ENCODE measurements around the gene POLR2L. TPM values are rescaled to one million over a fixed set of nuclear protein-coding genes. Genes with fewer than 3 reads are reported as not detected.
A peak's percentile ranks its signal among the peaks of the same experiment; 100 is the strongest.

Gene POLR2L
- total and polyA plus RNA-seq, 3 donors from 2014 or later, result 32.9 to 97.3 (median 48.4) TPM

DNA sequence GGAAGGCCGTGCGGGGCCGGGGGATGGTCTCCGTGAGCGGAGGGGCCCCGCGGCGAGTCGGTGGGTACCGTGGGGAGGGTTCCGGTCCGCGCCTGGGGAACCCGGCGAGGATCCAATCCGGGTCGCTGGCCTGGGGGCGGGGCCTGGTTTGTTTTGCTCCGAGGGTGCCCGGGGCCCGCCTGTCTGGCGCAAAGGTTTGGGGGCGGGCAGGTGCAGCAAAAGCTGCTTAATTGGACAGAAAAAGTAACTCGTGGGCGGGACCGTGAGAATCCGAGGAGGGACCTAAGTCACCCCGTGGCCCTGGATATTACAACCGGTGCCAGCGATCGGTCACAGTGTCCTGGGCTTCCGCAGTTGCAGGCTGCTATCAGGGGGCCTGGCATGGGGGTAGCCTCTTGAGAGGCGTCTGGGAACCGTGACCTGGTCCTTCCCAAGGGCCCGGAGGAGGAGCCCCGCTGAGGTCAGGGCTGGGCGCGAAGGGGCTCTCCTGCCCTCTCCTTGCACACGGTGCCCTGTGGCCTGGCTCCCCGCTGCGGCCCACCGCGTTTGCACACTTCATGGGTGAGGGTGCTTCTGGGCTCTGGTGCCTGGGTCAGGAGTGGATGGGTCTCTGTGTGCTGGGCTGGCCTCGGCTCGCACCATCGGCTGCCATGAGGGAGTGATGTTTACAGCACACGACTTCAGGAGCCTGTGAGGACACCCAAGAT is 22.2 kb downstream of the POLR2L start:
- Histone ChIP-seq H3K4me1 (peaks cover 24% of the 10 kb centered on the region), H3K27me3 (no peaks in the 10 kb centered on the region), H3K36me3 (ENCODE audit: low read depth, missing control alignments) (no peaks in the 10 kb centered on the region), H3K27ac (peak overlapping the region; percentile 92 to 94), H3K9me3 (no peaks in the 10 kb centered on the region), H3K4me3 (peak overlapping the region; percentile 97 to 98)
- intact Hi-C loops (cut with DNase I; ENCODE audit: low total_unique reads), result no loop called here
- WGBS, 2 donors, result 0 to 1% methylated on average over 1 to 47 of the region's 47 CpGs
- TF ChIP-seq, protein P1, sequence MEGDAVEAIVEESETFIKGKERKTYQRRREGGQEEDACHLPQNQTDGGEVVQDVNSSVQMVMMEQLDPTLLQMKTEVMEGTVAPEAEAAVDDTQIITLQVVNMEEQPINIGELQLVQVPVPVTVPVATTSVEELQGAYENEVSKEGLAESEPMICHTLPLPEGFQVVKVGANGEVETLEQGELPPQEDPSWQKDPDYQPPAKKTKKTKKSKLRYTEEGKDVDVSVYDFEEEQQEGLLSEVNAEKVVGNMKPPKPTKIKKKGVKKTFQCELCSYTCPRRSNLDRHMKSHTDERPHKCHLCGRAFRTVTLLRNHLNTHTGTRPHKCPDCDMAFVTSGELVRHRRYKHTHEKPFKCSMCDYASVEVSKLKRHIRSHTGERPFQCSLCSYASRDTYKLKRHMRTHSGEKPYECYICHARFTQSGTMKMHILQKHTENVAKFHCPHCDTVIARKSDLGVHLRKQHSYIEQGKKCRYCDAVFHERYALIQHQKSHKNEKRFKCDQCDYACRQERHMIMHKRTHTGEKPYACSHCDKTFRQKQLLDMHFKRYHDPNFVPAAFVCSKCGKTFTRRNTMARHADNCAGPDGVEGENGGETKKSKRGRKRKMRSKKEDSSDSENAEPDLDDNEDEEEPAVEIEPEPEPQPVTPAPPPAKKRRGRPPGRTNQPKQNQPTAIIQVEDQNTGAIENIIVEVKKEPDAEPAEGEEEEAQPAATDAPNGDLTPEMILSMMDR (IDR thresholded peaks at IDR 0.05), result no peak
- no peak for TF ChIP-seq POLR2A (IDR thresholded peaks at IDR 0.05)
- DNase-seq, result peak; percentile 94

DNA sequence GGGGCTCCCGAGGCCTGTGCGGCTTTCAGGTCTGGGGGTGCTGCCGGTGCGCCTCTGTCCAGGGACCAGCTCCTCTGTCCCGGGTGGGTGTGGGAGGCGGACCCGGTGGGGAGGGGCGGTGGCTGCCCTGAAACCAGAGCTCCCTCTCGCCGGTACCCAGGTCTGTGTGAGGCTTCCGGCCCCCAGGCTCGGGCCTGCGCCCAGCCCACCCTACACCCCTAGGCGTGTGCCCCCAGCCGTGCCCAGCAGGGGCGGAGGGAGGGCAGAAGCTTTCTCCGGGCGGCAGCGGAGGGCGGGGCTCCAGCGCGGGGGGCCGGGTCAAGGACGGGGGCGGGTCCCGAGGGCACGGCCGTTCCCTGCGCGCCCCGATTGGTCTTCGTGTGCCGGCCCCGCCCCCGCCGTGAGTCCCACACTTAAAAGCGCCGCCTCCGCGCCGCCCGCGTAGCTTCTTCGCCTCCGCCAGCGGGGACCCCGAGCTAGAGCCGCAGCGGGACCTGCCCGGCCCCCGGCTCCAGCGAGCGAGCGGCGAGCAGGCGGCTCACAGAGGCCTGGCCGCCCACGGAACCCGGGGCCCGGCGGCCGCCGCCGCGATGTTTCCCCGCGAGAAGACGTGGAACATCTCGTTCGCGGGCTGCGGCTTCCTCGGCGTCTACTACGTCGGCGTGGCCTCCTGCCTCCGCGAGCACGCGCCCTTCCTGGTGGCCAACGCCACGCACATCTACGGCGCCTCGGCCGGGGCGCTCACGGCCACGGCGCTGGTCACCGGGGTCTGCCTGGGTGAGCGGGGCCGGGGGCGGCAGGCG is 23.0 kb downstream of the POLR2L start:
- 0% methylated on average over 86 of the region's 96 CpGs; no CpG with 5 or more reads in 1 of the 2 donors for WGBS, 2 donors
- H3K4me3 ChIP-seq, result peak overlapping the region; percentile 97 to 98
- intact Hi-C loops (cut with DNase I; ENCODE audit: low total_unique reads), result no loop called here
- H3K27me3 ChIP-seq, result no peaks in the 10 kb centered on the region
- TF ChIP-seq, protein P1 (IDR thresholded peaks at IDR 0.05), result peak in 1 of 3 experiments; percentile 20
- no peak for TF ChIP-seq POLR2A (IDR thresholded peaks at IDR 0.05)
- no peaks in the 10 kb centered on the region for H3K9me3 ChIP-seq
- no peaks in the 10 kb centered on the region for H3K36me3 ChIP-seq (ENCODE audit: low read depth, missing control alignments)
- H3K27ac ChIP-seq, result peak overlapping the region; percentile 92 to 94
- peak; percentile 96 for DNase-seq
- peaks cover 24% of the 10 kb centered on the region for H3K4me1 ChIP-seq

GRCh38 chr11:818396-819128 is 23.8 kb downstream of the POLR2L start, which contains the start of gene PNPLA2:
Gene PNPLA2 (plus strand): TSS chr11:818914. CDS start chr11:819719, 805 bp downstream.
- no peaks in the 10 kb centered on the region for H3K36me3 ChIP-seq (ENCODE audit: low read depth, missing control alignments)
- H3K9me3 ChIP-seq, result no peaks in the 10 kb centered on the region
- H3K4me1 ChIP-seq, result peaks cover 24% of the 10 kb centered on the region
- TF ChIP-seq POLR2A (IDR thresholded peaks at IDR 0.05), result no peak
- TF ChIP-seq, protein P1 (IDR thresholded peaks at IDR 0.05), result no peak
- intact Hi-C loops (cut with DNase I; ENCODE audit: low total_unique reads), result no loop called here
- whole genome bisulfite sequencing, 2 donors, result 10 to 21% methylated on average over 7 to 19 of the region's 20 CpGs
- no peaks in the 10 kb centered on the region for H3K27me3 ChIP-seq
- DNase-seq, result no peak
- peak within 1 kb of the TSS; percentile 92 to 94 for H3K27ac ChIP-seq
- peak within 1 kb of the TSS; percentile 97 to 98 for H3K4me3 ChIP-seq

DNA sequence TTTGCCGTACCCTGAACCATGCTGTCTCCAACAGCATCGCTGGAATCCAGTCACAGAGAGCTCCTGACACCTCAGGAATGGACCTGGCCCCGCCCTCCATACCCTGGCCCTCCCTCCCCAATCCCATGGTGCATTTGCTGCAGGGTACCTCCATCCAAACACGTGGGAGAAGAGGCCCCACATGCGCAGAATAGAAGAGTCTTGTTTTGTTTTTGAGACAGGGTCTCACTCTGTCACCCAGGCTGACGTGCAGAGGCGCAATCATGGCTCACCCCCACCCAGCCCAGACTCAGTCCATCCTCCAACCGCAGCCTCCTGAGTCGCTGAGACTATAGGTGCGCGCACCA is 25.9 kb downstream of the POLR2L start:
- no peaks in the 10 kb centered on the region for H3K27me3 ChIP-seq
- intact Hi-C loops (cut with DNase I; ENCODE audit: low total_unique reads), result no loop called here
- no peak overlapping the region for H3K4me3 ChIP-seq
- H3K27ac ChIP-seq, result no peak overlapping the region
- H3K36me3 ChIP-seq (ENCODE audit: low read depth, missing control alignments), result no peaks in the 10 kb centered on the region
- 77 to 81% methylated on average over 11 of the region's 11 CpGs for WGBS, 2 donors
- H3K4me1 ChIP-seq, result peaks cover 18% of the 10 kb centered on the region
- DNase-seq, result no peak
- no peaks in the 10 kb centered on the region for H3K9me3 ChIP-seq
- no peak for TF ChIP-seq POLR2A (IDR thresholded peaks at IDR 0.05)
- TF ChIP-seq, protein P1 (IDR thresholded peaks at IDR 0.05), result no peak

Data from testis (tissue), 3 donors.